ENCODE results near the gene BMERB1. TPM values are rescaled to one million over a fixed set of nuclear protein-coding genes. Genes with fewer than 3 reads are reported as not detected.

Gene BMERB1
- total and polyA plus RNA-seq, 4 donors: 5.6 to 33.3 (median 9.0) TPM

DNA sequence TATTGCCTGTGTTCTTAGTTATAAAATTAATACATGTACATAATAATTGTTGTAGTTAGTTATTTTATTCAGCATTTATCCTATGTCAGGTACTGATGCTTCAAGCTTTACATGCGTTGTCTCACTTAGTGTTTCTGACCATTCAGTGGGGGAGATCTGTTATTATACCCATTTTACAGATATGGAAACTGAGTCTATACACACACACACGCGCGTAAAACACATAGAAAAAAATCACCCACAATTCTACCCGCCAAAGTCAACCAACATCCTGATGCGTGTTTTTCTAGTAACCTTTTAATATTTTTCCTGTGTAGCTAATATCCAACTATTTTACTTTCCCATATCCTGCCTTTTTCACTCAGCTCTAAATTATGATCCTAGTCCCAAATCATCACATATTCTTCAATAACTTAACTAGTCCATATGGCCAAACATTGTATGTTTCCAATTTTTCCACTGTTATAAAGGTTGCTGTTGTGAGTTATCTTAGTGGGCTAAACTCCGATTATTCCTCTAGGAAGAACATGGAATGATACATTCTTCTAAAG is 48.4 kb downstream of the BMERB1 start:
- Histone ChIP-seq H3K4me3 (ENCODE audit: low read depth in 1 of 3, low read length in 3 of 3) (no peak overlapping the region), H3K9ac (ENCODE audit: low read depth in 1 of 2, low read length in 2 of 2) (no peak overlapping the region), H3K4me1 (ENCODE audit: control insufficient read depth in 4 of 4, insufficient read depth in 4 of 4, low read length in 3 of 4) (peaks cover 0 to 17% (median 7%) of the 10 kb centered on the region in 4 donors), H3K27me3 (ENCODE audit: control insufficient read depth in 4 of 4, insufficient read depth in 4 of 4, low read length in 3 of 4) (no peaks in the 10 kb centered on the region), H3K27ac (ENCODE audit: low read depth in 1 of 2, low read length in 2 of 2) (peak overlapping the region in 1 of 2 donors; percentile 45), H3K9me3 (ENCODE audit: control insufficient read depth in 4 of 4, low read length in 3 of 4) (no peaks in the 10 kb centered on the region), H3K36me3 (ENCODE audit: control insufficient read depth in 4 of 4, insufficient read depth in 3 of 4, low read depth in 1 of 4, low read length in 3 of 4) (no peaks in the 10 kb centered on the region)
- DNase-seq (ENCODE audit: low spot score): no peak
- TF ChIP-seq RXRA (IDR thresholded peaks at IDR 0.05) (no peak), TAF1 (conservative IDR thresholded peaks at IDR 0.05) (no peak), NR2F2 (IDR thresholded peaks at IDR 0.05) (no peak), HNF4A (conservative IDR thresholded peaks at IDR 0.05) (no peak), GABPA (IDR thresholded peaks at IDR 0.05 in 1 of 2, conservative IDR thresholded peaks at IDR 0.05 in 1 of 2) (no peak), FOXA1 (IDR thresholded peaks at IDR 0.05) (no peak), JUND (IDR thresholded peaks at IDR 0.05) (no peak), HNF4G (IDR thresholded peaks at IDR 0.05) (no peak), YY1 (IDR thresholded peaks at IDR 0.05) (no peak), FOXA2 (IDR thresholded peaks at IDR 0.05) (no peak)
- TF ChIP-seq, protein P1, sequence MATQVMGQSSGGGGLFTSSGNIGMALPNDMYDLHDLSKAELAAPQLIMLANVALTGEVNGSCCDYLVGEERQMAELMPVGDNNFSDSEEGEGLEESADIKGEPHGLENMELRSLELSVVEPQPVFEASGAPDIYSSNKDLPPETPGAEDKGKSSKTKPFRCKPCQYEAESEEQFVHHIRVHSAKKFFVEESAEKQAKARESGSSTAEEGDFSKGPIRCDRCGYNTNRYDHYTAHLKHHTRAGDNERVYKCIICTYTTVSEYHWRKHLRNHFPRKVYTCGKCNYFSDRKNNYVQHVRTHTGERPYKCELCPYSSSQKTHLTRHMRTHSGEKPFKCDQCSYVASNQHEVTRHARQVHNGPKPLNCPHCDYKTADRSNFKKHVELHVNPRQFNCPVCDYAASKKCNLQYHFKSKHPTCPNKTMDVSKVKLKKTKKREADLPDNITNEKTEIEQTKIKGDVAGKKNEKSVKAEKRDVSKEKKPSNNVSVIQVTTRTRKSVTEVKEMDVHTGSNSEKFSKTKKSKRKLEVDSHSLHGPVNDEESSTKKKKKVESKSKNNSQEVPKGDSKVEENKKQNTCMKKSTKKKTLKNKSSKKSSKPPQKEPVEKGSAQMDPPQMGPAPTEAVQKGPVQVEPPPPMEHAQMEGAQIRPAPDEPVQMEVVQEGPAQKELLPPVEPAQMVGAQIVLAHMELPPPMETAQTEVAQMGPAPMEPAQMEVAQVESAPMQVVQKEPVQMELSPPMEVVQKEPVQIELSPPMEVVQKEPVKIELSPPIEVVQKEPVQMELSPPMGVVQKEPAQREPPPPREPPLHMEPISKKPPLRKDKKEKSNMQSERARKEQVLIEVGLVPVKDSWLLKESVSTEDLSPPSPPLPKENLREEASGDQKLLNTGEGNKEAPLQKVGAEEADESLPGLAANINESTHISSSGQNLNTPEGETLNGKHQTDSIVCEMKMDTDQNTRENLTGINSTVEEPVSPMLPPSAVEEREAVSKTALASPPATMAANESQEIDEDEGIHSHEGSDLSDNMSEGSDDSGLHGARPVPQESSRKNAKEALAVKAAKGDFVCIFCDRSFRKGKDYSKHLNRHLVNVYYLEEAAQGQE (IDR thresholded peaks at IDR 0.05): no peak
- TF ChIP-seq, protein P2, sequence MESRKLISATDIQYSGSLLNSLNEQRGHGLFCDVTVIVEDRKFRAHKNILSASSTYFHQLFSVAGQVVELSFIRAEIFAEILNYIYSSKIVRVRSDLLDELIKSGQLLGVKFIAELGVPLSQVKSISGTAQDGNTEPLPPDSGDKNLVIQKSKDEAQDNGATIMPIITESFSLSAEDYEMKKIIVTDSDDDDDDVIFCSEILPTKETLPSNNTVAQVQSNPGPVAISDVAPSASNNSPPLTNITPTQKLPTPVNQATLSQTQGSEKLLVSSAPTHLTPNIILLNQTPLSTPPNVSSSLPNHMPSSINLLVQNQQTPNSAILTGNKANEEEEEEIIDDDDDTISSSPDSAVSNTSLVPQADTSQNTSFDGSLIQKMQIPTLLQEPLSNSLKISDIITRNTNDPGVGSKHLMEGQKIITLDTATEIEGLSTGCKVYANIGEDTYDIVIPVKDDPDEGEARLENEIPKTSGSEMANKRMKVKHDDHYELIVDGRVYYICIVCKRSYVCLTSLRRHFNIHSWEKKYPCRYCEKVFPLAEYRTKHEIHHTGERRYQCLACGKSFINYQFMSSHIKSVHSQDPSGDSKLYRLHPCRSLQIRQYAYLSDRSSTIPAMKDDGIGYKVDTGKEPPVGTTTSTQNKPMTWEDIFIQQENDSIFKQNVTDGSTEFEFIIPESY (IDR thresholded peaks at IDR 0.05): no peak
- TF ChIP-seq, protein P3, sequence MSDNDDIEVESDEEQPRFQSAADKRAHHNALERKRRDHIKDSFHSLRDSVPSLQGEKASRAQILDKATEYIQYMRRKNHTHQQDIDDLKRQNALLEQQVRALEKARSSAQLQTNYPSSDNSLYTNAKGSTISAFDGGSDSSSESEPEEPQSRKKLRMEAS (IDR thresholded peaks at IDR 0.05): no peak
- TF ChIP-seq, protein P4, sequence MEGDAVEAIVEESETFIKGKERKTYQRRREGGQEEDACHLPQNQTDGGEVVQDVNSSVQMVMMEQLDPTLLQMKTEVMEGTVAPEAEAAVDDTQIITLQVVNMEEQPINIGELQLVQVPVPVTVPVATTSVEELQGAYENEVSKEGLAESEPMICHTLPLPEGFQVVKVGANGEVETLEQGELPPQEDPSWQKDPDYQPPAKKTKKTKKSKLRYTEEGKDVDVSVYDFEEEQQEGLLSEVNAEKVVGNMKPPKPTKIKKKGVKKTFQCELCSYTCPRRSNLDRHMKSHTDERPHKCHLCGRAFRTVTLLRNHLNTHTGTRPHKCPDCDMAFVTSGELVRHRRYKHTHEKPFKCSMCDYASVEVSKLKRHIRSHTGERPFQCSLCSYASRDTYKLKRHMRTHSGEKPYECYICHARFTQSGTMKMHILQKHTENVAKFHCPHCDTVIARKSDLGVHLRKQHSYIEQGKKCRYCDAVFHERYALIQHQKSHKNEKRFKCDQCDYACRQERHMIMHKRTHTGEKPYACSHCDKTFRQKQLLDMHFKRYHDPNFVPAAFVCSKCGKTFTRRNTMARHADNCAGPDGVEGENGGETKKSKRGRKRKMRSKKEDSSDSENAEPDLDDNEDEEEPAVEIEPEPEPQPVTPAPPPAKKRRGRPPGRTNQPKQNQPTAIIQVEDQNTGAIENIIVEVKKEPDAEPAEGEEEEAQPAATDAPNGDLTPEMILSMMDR (IDR thresholded peaks at IDR 0.05; ENCODE audit: low read depth, low read length, missing input control): no peak
- TF ChIP-seq, protein P5, sequence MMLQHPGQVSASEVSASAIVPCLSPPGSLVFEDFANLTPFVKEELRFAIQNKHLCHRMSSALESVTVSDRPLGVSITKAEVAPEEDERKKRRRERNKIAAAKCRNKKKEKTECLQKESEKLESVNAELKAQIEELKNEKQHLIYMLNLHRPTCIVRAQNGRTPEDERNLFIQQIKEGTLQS (IDR thresholded peaks at IDR 0.05): no peak
- 98% methylated on average over 7 of the region's 7 CpGs for WGBS

DNA sequence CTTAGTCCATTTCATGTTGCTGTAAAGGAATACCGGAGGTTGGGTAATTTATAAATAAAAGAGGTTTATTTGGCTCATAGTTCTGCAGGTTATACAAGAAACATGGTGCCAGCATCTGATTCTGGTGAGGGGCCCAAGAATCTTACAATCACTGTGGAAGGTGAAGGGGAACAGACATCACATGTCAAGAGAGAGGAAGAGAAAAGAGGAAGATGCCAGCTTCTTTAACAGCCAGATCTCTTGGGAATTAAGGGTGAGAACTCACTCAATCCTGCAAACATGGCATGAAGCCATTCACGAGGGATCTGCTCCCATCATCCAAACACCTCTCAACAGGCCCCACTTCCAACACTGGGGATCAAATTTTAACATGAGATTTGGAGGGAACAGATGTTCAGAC is 49.5 kb downstream of the BMERB1 start:
- 72% methylated on average over 2 of the region's 2 CpGs for WGBS
- no peak overlapping the region for H3K9ac ChIP-seq (ENCODE audit: low read depth in 1 of 2, low read length in 2 of 2)
- no peaks in the 10 kb centered on the region for H3K36me3 ChIP-seq (ENCODE audit: control insufficient read depth in 4 of 4, insufficient read depth in 3 of 4, low read depth in 1 of 4, low read length in 3 of 4)
- H3K27me3 ChIP-seq (ENCODE audit: control insufficient read depth in 4 of 4, insufficient read depth in 4 of 4, low read length in 3 of 4): no peaks in the 10 kb centered on the region
- H3K27ac ChIP-seq (ENCODE audit: low read depth in 1 of 2, low read length in 2 of 2): no peak overlapping the region
- H3K9me3 ChIP-seq (ENCODE audit: control insufficient read depth in 4 of 4, low read length in 3 of 4): no peaks in the 10 kb centered on the region
- no peak for TF ChIP-seq TAF1 (conservative IDR thresholded peaks at IDR 0.05)
- DNase-seq (ENCODE audit: low spot score): no peak
- H3K4me3 ChIP-seq (ENCODE audit: low read depth in 1 of 3, low read length in 3 of 3): no peak overlapping the region
- H3K4me1 ChIP-seq (ENCODE audit: control insufficient read depth in 4 of 4, insufficient read depth in 4 of 4, low read length in 3 of 4): peaks cover under 1 to 23% (median 10%) of the 10 kb centered on the region in 4 donors
